Fibroblast of mammary gland (primary cell): Measurements from ENCODE around the gene IL1RAPL1.
A peak's percentile ranks its signal among the peaks of the same experiment; 100 is the strongest.

ENCODE experiments used
- DNase-seq: peaks from one replicate; pipeline ENCODE4 v3.0.0-alpha.2; 2010; ENCODE audit warnings: low read depth
- H3K4me3 ChIP-seq: 2 replicates; pipeline ENCODE4 v1.5.1; 2011; ENCODE audit warnings: low read depth, mild to moderate bottlenecking, low read length, moderate library complexity; ENCODE audit not compliant: control insufficient read depth
- TF ChIP-seq, protein P1 (sequence below): conservative IDR thresholded peaks from 2 replicates; pipeline ENCODE4 v1.5.1; 2011; ENCODE audit warnings: low read depth, low read length, inconsistent platforms; ENCODE audit not compliant: control insufficient read depth, insufficient read depth

Gene IL1RAPL1

DNA sequence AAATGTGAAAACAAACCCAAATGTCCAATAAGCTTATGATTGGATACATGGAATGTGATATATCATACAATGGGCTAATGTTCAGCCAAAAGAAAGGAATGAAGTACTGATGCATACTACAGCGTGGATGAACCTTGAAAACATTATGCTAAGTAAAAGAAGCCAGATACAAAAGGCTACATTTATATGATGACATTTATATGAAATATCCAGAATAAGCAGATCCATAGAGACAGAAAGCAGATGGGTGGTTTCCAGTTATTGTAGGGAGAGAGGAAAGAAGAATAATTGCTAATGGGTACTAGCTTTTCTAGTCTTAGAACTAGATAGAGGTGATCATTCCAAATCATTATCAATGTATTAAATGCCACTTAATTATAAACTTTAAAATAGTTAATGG is 801.3 kb downstream of the IL1RAPL1 start:
- no peak for DNase-seq
- no peak overlapping the region for H3K4me3 ChIP-seq
- TF ChIP-seq, protein P1, sequence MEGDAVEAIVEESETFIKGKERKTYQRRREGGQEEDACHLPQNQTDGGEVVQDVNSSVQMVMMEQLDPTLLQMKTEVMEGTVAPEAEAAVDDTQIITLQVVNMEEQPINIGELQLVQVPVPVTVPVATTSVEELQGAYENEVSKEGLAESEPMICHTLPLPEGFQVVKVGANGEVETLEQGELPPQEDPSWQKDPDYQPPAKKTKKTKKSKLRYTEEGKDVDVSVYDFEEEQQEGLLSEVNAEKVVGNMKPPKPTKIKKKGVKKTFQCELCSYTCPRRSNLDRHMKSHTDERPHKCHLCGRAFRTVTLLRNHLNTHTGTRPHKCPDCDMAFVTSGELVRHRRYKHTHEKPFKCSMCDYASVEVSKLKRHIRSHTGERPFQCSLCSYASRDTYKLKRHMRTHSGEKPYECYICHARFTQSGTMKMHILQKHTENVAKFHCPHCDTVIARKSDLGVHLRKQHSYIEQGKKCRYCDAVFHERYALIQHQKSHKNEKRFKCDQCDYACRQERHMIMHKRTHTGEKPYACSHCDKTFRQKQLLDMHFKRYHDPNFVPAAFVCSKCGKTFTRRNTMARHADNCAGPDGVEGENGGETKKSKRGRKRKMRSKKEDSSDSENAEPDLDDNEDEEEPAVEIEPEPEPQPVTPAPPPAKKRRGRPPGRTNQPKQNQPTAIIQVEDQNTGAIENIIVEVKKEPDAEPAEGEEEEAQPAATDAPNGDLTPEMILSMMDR = no peak

DNA sequence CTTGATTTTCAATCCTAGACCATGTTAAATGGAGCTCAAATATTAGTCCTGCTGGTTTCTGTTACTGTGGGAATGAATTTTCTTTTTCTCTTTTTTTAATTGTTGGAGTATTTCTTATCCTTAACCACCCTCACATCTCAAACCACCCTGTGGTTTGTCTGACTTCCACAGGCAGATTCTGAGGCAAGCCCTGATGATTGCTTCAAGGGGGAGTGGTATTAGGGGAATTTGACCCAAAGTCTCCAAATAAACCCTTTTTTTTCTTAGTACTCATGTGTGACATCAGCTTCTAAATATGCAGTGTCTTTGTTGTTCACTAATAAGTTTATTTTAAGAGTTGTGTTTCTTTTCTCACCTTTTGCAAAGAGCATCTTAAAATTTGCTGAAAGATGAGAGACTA is 810.3 kb downstream of the IL1RAPL1 start:
- DNase-seq = peak; percentile 15
- TF ChIP-seq, protein P1 = no peak
- H3K4me3 ChIP-seq = no peak overlapping the region

DNA sequence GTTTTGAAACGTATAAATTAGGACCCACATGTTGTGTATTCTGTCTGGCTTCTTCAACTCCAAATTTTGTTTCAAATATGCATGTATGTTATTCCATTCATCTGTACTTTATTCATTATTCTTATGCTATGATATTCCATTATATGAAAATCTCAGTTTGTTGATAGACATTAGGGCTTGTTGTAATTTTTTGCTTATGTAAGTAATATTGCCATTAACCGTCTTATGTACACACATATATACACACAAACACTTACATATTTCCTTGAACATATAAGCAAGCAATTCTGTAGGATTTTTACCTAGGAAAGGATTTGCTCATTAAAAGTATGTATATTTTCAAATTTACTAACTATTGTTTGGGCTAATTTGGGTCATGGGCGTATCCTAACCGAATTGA is 820.1 kb downstream of the IL1RAPL1 start:
- TF ChIP-seq, protein P1 = no peak
- no peak overlapping the region for H3K4me3 ChIP-seq
- DNase-seq = no peak

DNA sequence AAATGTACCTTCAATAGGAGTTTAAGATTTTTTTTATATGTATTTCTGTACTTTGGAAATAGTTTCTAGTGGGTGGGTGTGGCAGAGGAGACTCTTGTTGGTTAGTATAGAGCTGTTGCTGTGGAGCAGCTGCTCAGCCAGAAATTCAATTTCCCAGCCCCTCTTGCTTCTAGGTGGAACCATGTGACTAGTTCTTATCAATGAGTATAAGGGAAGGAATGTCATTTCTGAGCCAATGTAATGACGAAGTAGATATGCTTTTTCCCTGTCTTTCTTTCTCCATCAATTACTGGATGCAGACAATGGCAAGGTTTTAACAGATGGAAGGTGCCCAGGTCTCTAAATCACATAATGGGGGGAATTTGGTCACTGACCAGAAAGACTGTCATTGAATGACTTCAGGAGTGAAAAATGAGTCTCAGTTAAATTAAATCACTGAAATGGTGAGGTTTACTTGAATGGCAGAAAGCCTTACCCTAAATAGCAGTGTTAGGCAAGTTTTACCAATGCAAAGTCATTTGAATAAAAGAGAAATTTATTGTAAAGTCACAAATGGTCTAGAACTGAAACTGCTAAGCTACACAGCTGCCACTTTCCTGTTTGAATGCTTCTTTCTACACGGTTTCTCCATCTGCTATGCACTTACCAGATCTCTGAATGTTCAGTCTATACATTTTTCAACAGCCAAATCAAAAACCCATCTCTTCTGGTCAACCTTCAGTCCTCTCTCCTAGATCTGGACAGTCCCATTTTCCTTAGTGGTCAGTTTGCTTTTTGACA is 832.7 kb downstream of the IL1RAPL1 start:
- no peak for DNase-seq
- TF ChIP-seq, protein P1 = no peak
- no peak overlapping the region for H3K4me3 ChIP-seq

DNA sequence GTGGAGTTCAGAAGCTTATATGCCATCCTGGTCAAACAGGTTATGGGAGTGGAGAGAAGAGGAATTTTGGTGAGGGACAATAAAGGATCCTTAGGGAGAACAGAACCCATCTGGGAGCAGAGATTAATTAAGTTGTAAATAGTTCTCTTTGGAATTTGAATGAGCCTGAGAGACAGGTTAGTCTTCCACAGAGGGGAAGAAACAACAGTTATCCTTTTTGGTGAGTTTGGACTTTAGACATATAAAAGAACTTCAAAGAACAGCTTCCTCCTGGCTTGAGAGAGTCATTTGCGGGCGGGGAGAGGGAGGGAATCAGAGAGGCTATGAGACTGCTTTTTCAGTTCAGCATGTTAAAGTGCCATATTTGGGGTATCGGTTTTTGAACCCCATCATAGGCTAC is 834.8 kb downstream of the IL1RAPL1 start:
- DNase-seq = no peak
- no peak overlapping the region for H3K4me3 ChIP-seq
- TF ChIP-seq, protein P1 = no peak

DNA sequence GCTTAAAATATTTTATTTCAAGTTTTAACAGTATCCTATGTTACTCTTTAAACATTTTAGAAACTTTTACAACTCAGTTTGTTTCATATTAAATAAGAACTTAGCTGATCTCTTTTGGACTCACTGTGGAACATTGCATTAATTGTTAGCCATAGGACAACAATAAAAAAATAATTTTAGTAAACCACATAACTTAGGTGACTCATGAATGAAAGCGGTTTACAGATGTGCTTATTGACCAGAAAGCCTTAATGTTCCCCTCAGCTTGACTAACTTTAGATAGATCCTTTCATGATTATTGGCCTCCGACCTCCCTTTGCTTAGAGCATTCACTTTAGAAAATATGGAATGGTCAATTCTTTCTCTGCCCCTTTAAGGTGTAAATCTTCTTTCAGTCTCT is 844.6 kb downstream of the IL1RAPL1 start:
- DNase-seq = peak; percentile 23
- TF ChIP-seq, protein P1 = no peak

More for the DNA sequence above, 844.6 kb downstream of the IL1RAPL1 start:
- H3K4me3 ChIP-seq = no peak overlapping the region
